IMR-90 (cell line): Measurements from ENCODE around the gene RGMB. TPM values are rescaled to one million over a fixed set of nuclear protein-coding genes. Genes with fewer than 3 reads are reported as not detected.
A peak's percentile ranks its signal among the peaks of the same experiment; 100 is the strongest.

Experiments
- ATAC-seq: fragments of 200-7000 bp; cut with Tn5 transposase; 2 replicates; pipeline ENCODE4 v1.9.1; 2020; ENCODE audit warnings: low read depth, mild to moderate bottlenecking, moderate library complexity
- BruUV-seq: library from RNA; stranded (reverse); fragments of 400-500 nt; replicated peaks from 2 replicates; lab custom pipeline; 2021; lab: Mats Ljungman, UMichigan
- CTCF ChIA-PET: fragments of 300-600 bp; formaldehyde crosslinking; extraction: SDS; loops from one replicate; lab custom pipeline; 2021; ENCODE audit warnings: antibody characterized with exemption; lab: Yijun Ruan, JAX
- POLR2A ChIA-PET: fragments of 300-600 bp; sonication (Branson Sonifier 250); formaldehyde crosslinking; loops from one replicate; lab custom pipeline; 2022; ENCODE audit warnings: antibody characterized with exemption; ENCODE audit not compliant: unreplicated experiment; lab: Charles Lee
- DNase-seq: peaks from one replicate; pipeline ENCODE4 v3.0.0; 2013
- H2AFZ ChIP-seq: replicated peaks from 2 replicates; pipeline ENCODE3; 2013; ENCODE audit warnings: low read length, mild to moderate bottlenecking; ENCODE audit not compliant: poor library complexity
- H2AK5ac ChIP-seq: 2 replicates; pipeline ENCODE4 v1.6.1; 2013; ENCODE audit warnings: low read depth, low read length, inconsistent platforms
- H2AK9ac ChIP-seq: replicated peaks from 2 replicates; pipeline ENCODE3; 2013; ENCODE audit warnings: mild to moderate bottlenecking, low read depth, low read length, moderate library complexity; ENCODE audit not compliant: poor library complexity
- H2BK120ac ChIP-seq: 2 replicates; pipeline ENCODE4 v1.6.1; 2013; ENCODE audit warnings: low read depth, low read length, inconsistent platforms
- H2BK15ac ChIP-seq: 3 replicates; pipeline ENCODE4 v1.6.1; 2013; ENCODE audit warnings: low read depth, low read length, inconsistent platforms
- H2BK20ac ChIP-seq: 2 replicates; pipeline ENCODE4 v1.6.1; 2013; ENCODE audit warnings: low read depth, mild to moderate bottlenecking, inconsistent platforms, low read length, moderate library complexity
- H2BK5ac ChIP-seq: 2 replicates; pipeline ENCODE4 v1.6.1; 2013; ENCODE audit warnings: mild to moderate bottlenecking, low read depth, low read length, inconsistent platforms; ENCODE audit not compliant: poor library complexity, severe bottlenecking
- H3K14ac ChIP-seq: replicated peaks from 2 replicates; pipeline ENCODE4 v1.6.1; 2013; ENCODE audit warnings: low read depth, low read length, inconsistent platforms
- H3K18ac ChIP-seq: 2 replicates; pipeline ENCODE4 v1.6.1; 2013; ENCODE audit warnings: low read depth, low read length, control low read depth
- H3K23ac ChIP-seq: 2 replicates; pipeline ENCODE4 v1.6.1; 2013; ENCODE audit warnings: low read depth, low read length, inconsistent platforms
- H3K27ac ChIP-seq: 2 replicates; pipeline ENCODE4 v1.5.1; 2013; ENCODE audit warnings: mild to moderate bottlenecking, control low read depth, low read length; ENCODE audit not compliant: insufficient read depth
- H3K27me3 ChIP-seq: 2 replicates; pipeline ENCODE4 v1.6.1; 2013; ENCODE audit warnings: low read length; ENCODE audit not compliant: control insufficient read depth, insufficient read depth
- H3K36me3 ChIP-seq: 2 replicates; pipeline ENCODE4 v1.6.1; 2013; ENCODE audit warnings: low read length, mixed read lengths; ENCODE audit not compliant: control insufficient read depth, insufficient read depth
- H3K4ac ChIP-seq: 2 replicates; pipeline ENCODE4 v1.6.1; 2013; ENCODE audit warnings: low read depth, low read length, inconsistent platforms
- H3K4me1 ChIP-seq: 2 replicates; pipeline ENCODE4 v1.6.1; 2013; ENCODE audit warnings: low read length, mixed read lengths; ENCODE audit not compliant: control insufficient read depth, insufficient read depth
- H3K4me2 ChIP-seq: 2 replicates; pipeline ENCODE4 v1.6.1; 2013; ENCODE audit warnings: low read depth, mild to moderate bottlenecking, control low read depth, low read length, moderate library complexity
- H3K4me3 ChIP-seq: 2 replicates; pipeline ENCODE4 v1.5.1; 2013; ENCODE audit warnings: low read depth, mild to moderate bottlenecking, control low read depth, low read length, moderate library complexity; ENCODE audit not compliant: insufficient read depth
- H3K56ac ChIP-seq: 2 replicates; pipeline ENCODE4 v1.6.1; 2013; ENCODE audit warnings: low read length, inconsistent platforms; ENCODE audit not compliant: insufficient read depth; ENCODE audit errors: extremely low read depth
- H3K79me1 ChIP-seq, 2 experiments: 2 replicates each; pipeline ENCODE4 v1.6.1; 2013; ENCODE audit warnings: low read length in 2 of 2, inconsistent platforms in 1 of 2, low read depth in 1 of 2
- H3K9ac ChIP-seq: 2 replicates; pipeline ENCODE4 v1.6.1; 2013; ENCODE audit warnings: low read depth, low read length, control low read depth
- H3K9me1 ChIP-seq: 2 replicates; pipeline ENCODE4 v1.6.1; 2013; ENCODE audit warnings: low read length, inconsistent platforms; ENCODE audit not compliant: insufficient read depth
- H3K9me3 ChIP-seq: 2 replicates; pipeline ENCODE4 v1.6.1; 2013; ENCODE audit warnings: low read length; ENCODE audit not compliant: control insufficient read depth, insufficient read depth
- H4K20me1 ChIP-seq: 2 replicates; pipeline ENCODE4 v1.6.1; 2013; ENCODE audit warnings: low read length, inconsistent platforms; ENCODE audit not compliant: insufficient read depth
- H4K5ac ChIP-seq: 2 replicates; pipeline ENCODE4 v1.6.1; 2013; ENCODE audit warnings: mild to moderate bottlenecking, low read depth, low read length, control low read depth
- H4K8ac ChIP-seq, 2 experiments: 2 replicates each; pipeline ENCODE4 v1.6.1; 2013; ENCODE audit warnings: low read depth in 2 of 2, low read length in 2 of 2, control low read depth in 1 of 2, inconsistent platforms in 1 of 2
- H4K91ac ChIP-seq: 2 replicates; pipeline ENCODE4 v1.6.1; 2013; ENCODE audit warnings: low read depth, low read length, inconsistent platforms; ENCODE audit not compliant: insufficient read depth
- CEBPB ChIP-seq: IDR thresholded peaks from 2 replicates; pipeline ENCODE4 v1.6.1; 2012; ENCODE audit warnings: low read depth, low read length, improper control_type of control experiment
- CHD1 ChIP-seq: IDR thresholded peaks from 2 replicates; pipeline ENCODE4 v1.6.1; 2012; ENCODE audit warnings: low read depth, low read length, improper control_type of control experiment
- FOS ChIP-seq: fragments of 150-350 bp; IDR thresholded peaks from 2 replicates; pipeline ENCODE4 v1.6.1; 2016; ENCODE audit warnings: low read depth, low read length
- POLR2A ChIP-seq: IDR thresholded peaks from 2 replicates; pipeline ENCODE4 v1.6.1; 2012; ENCODE audit warnings: mild to moderate bottlenecking, low read depth, low read length
- RAD21 ChIP-seq: IDR thresholded peaks from 2 replicates; pipeline ENCODE4 v1.6.1; 2012; ENCODE audit warnings: low read length, improper control_type of control experiment
- RCOR1 ChIP-seq: IDR thresholded peaks from 2 replicates; pipeline ENCODE4 v1.6.1; 2012; ENCODE audit warnings: mild to moderate bottlenecking, low read length, improper control_type of control experiment; ENCODE audit not compliant: insufficient replicate concordance
- RFX5 ChIP-seq: IDR thresholded peaks from 2 replicates; pipeline ENCODE4 v1.8.0; 2012; ENCODE audit warnings: low read depth, mild to moderate bottlenecking, low read length, moderate library complexity
- SMC3 ChIP-seq: fragments of 150-350 bp; IDR thresholded peaks from 2 replicates; pipeline ENCODE4 v1.6.1; 2016; ENCODE audit warnings: low read depth, mild to moderate bottlenecking, antibody characterized with exemption, low read length, moderate library complexity
- WGBS, 2 experiments: methylation state at CpG; one replicate each; pipeline versions ENCODE4 v1.1.5 to v1.1.7; 2013; ENCODE audit warnings: missing lambda C conversion rate in 2 of 2; ENCODE audit not compliant: insufficient read length in 1 of 2; ENCODE audit errors: extremely low coverage in 2 of 2; 5-methylcytosine and 5-hydroxymethylcytosine counted together
- dilution Hi-C: fragments of 300-500 bp; cut with HindIII; formaldehyde crosslinking; loops from one replicate; pipeline ENCODE4 v1.14.3; 2018; ENCODE audit warnings: low sequenced_read_pairs; ENCODE audit not compliant: unreplicated experiment
- in situ Hi-C: fragments of 300-500 bp; cut with MboI; formaldehyde crosslinking; loops from 3 replicates; pipeline ENCODE4 v1.14.3; 2019; ENCODE audit warnings: low sequenced_read_pairs, inconsistent platforms, mixed read lengths
- intact Hi-C: fragments of 100-400 bp; cut with micrococcal nuclease; formaldehyde crosslinking; loops from 2 replicates; pipeline ENCODE4 v1.10.0; 2022
- polyA plus RNA-seq, 3 experiments: library from polyadenylated mRNA; depleted of rRNA; stranded (reverse); fragments of >200 nt; gene quantifications; 2 replicates each; pipeline ENCODE4 v1.2.3, GENCODE V29; 2012; ENCODE audit warnings: low replicate concordance in 1 of 3
- total RNA-seq: library from RNA; depleted of rRNA; stranded (reverse); fragments of >200 nt; gene quantifications from 2 replicates; pipeline ENCODE4 v1.2.3, GENCODE V29; 2012
- TF ChIP-seq, protein P1 (sequence below): conservative IDR thresholded peaks from 2 replicates; pipeline ENCODE4 v1.5.1; 2012; ENCODE audit warnings: mild to moderate bottlenecking, low read depth, low read length, improper control_type of control experiment

RGMB gene
- total and polyA plus RNA-seq, 2 of the 4 experiments (the other 2 are of a cell fraction) = 74.4 to 129 TPM

DNA sequence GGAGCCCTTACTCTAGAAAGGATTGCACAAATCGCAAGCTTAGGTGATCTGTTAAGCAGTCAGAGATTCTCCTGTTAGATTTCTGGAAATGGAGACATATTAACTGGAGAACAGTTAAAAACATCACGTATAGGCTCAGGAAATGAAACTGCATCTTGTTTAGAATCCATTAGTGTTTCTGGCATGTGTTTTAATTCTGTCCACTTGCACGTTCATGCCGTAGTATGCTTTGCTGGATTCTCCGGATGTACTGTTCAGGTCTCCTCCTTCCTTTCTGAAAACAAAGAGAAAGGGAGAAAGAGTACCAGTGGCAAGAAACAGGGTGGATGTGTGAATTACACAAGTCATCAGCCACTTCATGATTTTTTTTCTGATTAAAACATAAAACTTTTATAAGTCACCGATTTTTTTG, 2.5 kb upstream of the RGMB start:
- peak overlapping the region; percentile 98 for H3K9ac ChIP-seq
- H3K4me1 ChIP-seq = peaks cover 3% of the 10 kb centered on the region; the same call in 1 of the 2 replicates
- peak; percentile 40 for DNase-seq
- peak overlapping the region; percentile 85 for H2BK120ac ChIP-seq
- peak overlapping the region; percentile 85 for H3K27ac ChIP-seq
- no peak for ATAC-seq
- no peaks in the 10 kb centered on the region for H3K27me3 ChIP-seq
- peak overlapping the region; percentile 99 for H3K4ac ChIP-seq
- H2AK9ac ChIP-seq = no peak overlapping the region
- peaks cover 15% of the 10 kb centered on the region for H4K20me1 ChIP-seq
- H3K9me3 ChIP-seq = no peaks in the 10 kb centered on the region
- H3K36me3 ChIP-seq = peaks cover 3% of the 10 kb centered on the region; the same call in 1 of the 2 replicates
- BruUV-seq = no TSS peak
- in situ Hi-C loops = loop anchor here (10.0 kb wide), 1 partner anchor 1586 kb away; the partner anchor contains the start of gene RIOK2
- peak overlapping the region; percentile 56; the same call in 1 of the 2 replicates for H2BK20ac ChIP-seq
- H3K4me2 ChIP-seq = peak overlapping the region; percentile 82
- no peak overlapping the region for H2AFZ ChIP-seq
- intact Hi-C loops = loop anchor here (1.0 to 10.0 kb wide), 7 partner anchors 56 to 1604 kb away; no protein-coding TSS in a partner anchor
- peak overlapping the region; percentile 81 for H3K18ac ChIP-seq
- H4K5ac ChIP-seq = peak overlapping the region; percentile 51; the same call in 1 of the 2 replicates
- H2BK15ac ChIP-seq = peak overlapping the region; percentile 85
- H2AK5ac ChIP-seq = peak overlapping the region; percentile 58
- WGBS, 2 experiments = 0% methylated on average over 2 of the region's 6 CpGs; no CpG with 5 or more reads in 1 of the 2 experiments
- ChIA-PET CTCF (interaction anchor here (0.5 to 2.4 kb wide), 10 partner anchors 12 to 913 kb away, joined by 3 to 7 read pairs (median 4); no protein-coding TSS in a partner anchor), POLR2A (interaction anchor here (0.6 to 0.7 kb wide), 2 partner anchors 352 to 461 kb away, joined by 3 read pairs; no protein-coding TSS in a partner anchor)
- H3K23ac ChIP-seq = peak overlapping the region; percentile 93
- no peaks in the 10 kb centered on the region for H3K9me1 ChIP-seq
- H2BK5ac ChIP-seq = peak overlapping the region; percentile 88
- H3K4me3 ChIP-seq = peak overlapping the region; percentile 81
- TF ChIP-seq CEBPB (no peak), CHD1 (peak; percentile 80; the same call in 1 of the 2 replicates), RAD21 (no peak), POLR2A (peak; percentile 56; the same call in 1 of the 2 replicates), SMC3 (no peak), RCOR1 (no peak), FOS (no peak), RFX5 (no peak)
- TF ChIP-seq, protein P1, sequence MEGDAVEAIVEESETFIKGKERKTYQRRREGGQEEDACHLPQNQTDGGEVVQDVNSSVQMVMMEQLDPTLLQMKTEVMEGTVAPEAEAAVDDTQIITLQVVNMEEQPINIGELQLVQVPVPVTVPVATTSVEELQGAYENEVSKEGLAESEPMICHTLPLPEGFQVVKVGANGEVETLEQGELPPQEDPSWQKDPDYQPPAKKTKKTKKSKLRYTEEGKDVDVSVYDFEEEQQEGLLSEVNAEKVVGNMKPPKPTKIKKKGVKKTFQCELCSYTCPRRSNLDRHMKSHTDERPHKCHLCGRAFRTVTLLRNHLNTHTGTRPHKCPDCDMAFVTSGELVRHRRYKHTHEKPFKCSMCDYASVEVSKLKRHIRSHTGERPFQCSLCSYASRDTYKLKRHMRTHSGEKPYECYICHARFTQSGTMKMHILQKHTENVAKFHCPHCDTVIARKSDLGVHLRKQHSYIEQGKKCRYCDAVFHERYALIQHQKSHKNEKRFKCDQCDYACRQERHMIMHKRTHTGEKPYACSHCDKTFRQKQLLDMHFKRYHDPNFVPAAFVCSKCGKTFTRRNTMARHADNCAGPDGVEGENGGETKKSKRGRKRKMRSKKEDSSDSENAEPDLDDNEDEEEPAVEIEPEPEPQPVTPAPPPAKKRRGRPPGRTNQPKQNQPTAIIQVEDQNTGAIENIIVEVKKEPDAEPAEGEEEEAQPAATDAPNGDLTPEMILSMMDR = no peak
- peak overlapping the region; percentile 96 for H3K56ac ChIP-seq
- peaks cover 0 to 10% of the 10 kb centered on the region in 2 experiments; a peak in 2 of 4 replicates for H3K79me1 ChIP-seq
- peak overlapping the region; percentile 79 for H4K91ac ChIP-seq
- dilution Hi-C loops = no loop called here
- peak overlapping the region; percentile 83 for H3K14ac ChIP-seq
- H4K8ac ChIP-seq = peak overlapping the region; percentile 79 to 88
